Measurements from ENCODE around the gene ZDHHC14. TPM values are rescaled to one million over a fixed set of nuclear protein-coding genes. Genes with fewer than 3 reads are reported as not detected.

The ZDHHC14 gene
- total RNA-seq, 1 donor from 2014 or later = 14.5 TPM

DNA sequence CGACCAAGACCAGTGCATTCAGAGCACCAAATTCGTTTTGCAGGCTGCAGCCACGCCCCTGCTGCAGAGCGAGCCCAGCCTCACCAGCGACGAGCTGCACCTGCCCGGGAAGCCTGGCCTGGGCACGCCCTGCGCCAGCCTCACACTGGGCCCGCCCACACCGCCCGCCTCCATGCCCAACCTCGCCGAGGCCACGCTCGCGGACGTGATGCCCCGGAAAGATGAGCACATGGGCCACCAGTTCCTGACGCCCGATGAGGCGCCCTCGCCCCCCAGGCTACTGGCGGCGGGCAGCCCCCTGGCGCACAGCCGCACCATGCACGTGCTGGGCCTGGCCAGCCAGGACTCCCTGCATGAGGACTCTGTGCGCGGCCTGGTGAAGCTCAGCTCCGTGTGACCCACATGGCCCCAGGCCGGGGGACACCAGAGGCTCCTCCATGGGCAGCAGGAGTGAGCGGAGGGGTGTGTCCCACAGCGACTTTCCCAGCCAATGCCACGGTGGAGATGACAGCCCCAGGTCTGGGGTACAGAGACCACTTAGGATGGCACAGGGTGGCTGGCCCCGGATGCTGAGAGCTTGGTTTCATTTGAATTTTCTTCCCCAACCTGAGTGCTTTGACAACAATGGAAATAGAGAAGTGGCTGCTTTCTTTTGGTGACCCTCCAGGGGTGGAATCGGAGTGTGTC is 291.9 kb downstream of the ZDHHC14 start:
- TF ChIP-seq, protein P1, sequence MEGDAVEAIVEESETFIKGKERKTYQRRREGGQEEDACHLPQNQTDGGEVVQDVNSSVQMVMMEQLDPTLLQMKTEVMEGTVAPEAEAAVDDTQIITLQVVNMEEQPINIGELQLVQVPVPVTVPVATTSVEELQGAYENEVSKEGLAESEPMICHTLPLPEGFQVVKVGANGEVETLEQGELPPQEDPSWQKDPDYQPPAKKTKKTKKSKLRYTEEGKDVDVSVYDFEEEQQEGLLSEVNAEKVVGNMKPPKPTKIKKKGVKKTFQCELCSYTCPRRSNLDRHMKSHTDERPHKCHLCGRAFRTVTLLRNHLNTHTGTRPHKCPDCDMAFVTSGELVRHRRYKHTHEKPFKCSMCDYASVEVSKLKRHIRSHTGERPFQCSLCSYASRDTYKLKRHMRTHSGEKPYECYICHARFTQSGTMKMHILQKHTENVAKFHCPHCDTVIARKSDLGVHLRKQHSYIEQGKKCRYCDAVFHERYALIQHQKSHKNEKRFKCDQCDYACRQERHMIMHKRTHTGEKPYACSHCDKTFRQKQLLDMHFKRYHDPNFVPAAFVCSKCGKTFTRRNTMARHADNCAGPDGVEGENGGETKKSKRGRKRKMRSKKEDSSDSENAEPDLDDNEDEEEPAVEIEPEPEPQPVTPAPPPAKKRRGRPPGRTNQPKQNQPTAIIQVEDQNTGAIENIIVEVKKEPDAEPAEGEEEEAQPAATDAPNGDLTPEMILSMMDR (IDR thresholded peaks at IDR 0.05) = no peak
- H3K36me3 ChIP-seq = peaks cover 4 to 6% of the 10 kb centered on the region in 2 donors
- no peak for DNase-seq (ENCODE audit: low spot score in 2 of 2)
- H3K4me1 ChIP-seq = peaks cover 13 to 14% of the 10 kb centered on the region in 2 donors
- H3K27ac ChIP-seq = no peak overlapping the region
- H3K4me3 ChIP-seq = no peak overlapping the region
- H3K9me3 ChIP-seq = no peaks in the 10 kb centered on the region
- intact Hi-C loops (cut with DNase I) = loop anchor here (10.0 kb wide), 1 partner anchor 202 kb away; no protein-coding TSS in a partner anchor
- no peaks in the 10 kb centered on the region for H3K27me3 ChIP-seq

DNA sequence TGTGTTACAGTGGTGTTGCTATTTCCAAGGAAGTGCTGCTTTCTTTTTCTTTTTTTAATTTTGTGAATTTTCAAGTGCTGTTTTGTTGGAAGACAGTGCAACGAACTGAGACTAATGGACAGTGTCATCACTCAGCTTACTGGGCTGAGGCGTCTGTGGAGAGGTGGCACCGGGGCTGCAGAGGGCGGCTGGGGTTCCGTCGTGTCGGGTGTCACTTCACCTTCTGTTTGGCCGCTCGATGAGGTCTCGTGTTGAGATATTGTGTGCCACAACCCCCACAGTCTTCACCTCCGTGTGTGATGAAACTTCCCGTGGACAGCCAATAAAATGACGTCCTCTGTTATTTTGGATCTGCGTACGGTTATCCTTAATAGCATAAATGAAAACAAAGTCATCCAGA is 292.6 kb downstream of the ZDHHC14 start:
- no peaks in the 10 kb centered on the region for H3K27me3 ChIP-seq
- no peak overlapping the region for H3K27ac ChIP-seq
- peaks cover 13 to 14% of the 10 kb centered on the region in 2 donors for H3K4me1 ChIP-seq
- no peak for DNase-seq (ENCODE audit: low spot score in 2 of 2)
- H3K4me3 ChIP-seq = no peak overlapping the region
- intact Hi-C loops (cut with DNase I) = loop anchor here (10.0 kb wide), 1 partner anchor 201 kb away; no protein-coding TSS in a partner anchor
- H3K36me3 ChIP-seq = peaks cover 4 to 6% of the 10 kb centered on the region in 2 donors
- TF ChIP-seq, protein P1 (IDR thresholded peaks at IDR 0.05) = no peak
- H3K9me3 ChIP-seq = no peaks in the 10 kb centered on the region

DNA sequence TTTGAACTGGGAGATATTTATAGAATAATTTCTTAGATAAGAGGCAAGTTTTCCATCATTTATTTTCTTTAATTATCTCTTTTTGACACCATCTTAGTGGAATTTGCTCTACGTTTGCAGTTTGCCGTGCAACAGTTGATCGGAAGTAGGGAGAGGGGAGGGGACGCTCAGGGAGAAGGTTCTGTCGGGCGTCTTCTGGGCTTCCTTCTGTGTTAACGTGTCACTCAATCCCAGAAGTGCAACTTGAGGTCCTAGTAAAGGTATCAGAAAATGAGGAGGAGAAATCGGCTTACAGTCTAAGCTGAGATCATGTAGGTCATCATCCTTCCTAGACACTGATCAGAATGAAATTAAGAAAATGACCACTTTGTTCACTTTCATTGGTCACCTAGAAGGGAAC is 293.1 kb downstream of the ZDHHC14 start:
- TF ChIP-seq, protein P1 (IDR thresholded peaks at IDR 0.05) = no peak
- Histone ChIP-seq H3K9me3 (no peaks in the 10 kb centered on the region), H3K36me3 (peaks cover 4 to 6% of the 10 kb centered on the region in 2 donors), H3K27me3 (no peaks in the 10 kb centered on the region), H3K4me1 (peaks cover 13 to 14% of the 10 kb centered on the region in 2 donors), H3K4me3 (no peak overlapping the region), H3K27ac (no peak overlapping the region)
- no peak for DNase-seq (ENCODE audit: low spot score in 2 of 2)
- intact Hi-C loops (cut with DNase I) = loop anchor here (10.0 kb wide), 1 partner anchor 201 kb away; no protein-coding TSS in a partner anchor

DNA sequence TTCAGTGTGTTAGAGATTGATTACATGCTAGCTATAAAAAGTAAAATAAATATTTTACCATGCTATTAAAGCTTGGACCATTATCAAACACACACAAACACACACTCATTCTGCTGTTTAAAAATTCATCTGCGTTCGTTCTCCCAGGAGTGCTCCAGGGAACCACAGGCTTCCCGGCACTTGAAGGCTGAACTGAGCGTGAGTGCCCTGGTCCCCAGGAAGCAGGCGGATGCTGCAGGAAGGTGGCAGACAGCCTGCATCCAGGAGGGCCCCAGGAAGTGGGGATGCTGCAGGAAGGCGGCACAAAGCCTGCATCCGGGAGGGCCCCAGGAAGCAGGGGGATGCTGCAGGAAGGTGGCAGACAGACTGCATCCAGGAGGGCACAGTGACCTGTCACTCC is 294.8 kb downstream of the ZDHHC14 start:
- no peak overlapping the region for H3K4me3 ChIP-seq
- H3K4me1 ChIP-seq = peaks cover 0 to 4% of the 10 kb centered on the region in 2 donors
- no peak for DNase-seq (ENCODE audit: low spot score in 2 of 2)
- TF ChIP-seq, protein P1 (IDR thresholded peaks at IDR 0.05) = no peak
- no peaks in the 10 kb centered on the region for H3K27me3 ChIP-seq
- intact Hi-C loops (cut with DNase I) = loop anchor here (10.0 kb wide), 1 partner anchor 199 kb away; no protein-coding TSS in a partner anchor
- H3K27ac ChIP-seq = no peak overlapping the region
- peaks cover 4 to 6% of the 10 kb centered on the region in 2 donors for H3K36me3 ChIP-seq
- H3K9me3 ChIP-seq = no peaks in the 10 kb centered on the region

DNA sequence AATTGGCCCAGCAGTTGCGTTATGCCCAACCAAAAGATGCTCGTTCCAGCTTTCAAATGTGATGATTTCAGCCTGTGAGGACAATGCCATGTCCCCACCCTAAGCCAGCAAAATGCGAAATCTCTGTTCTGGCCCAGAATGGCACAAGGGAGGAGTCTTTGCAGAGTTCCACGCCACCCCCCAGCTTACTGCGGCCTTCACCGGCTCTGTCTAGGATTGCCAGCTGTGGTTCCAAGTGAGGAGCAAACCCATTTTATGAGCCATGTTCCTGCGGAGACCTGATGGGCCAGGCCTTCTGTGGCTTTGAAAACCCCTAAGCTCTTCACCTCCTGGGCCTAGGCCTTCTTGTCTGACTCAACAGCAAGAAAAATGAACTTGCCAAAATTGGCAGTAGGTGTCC is 295.3 kb downstream of the ZDHHC14 start:
- Histone ChIP-seq H3K4me1 (peaks cover 0 to 4% of the 10 kb centered on the region in 2 donors), H3K9me3 (no peaks in the 10 kb centered on the region), H3K27ac (no peak overlapping the region), H3K27me3 (no peaks in the 10 kb centered on the region), H3K36me3 (peaks cover 4 to 6% of the 10 kb centered on the region in 2 donors), H3K4me3 (no peak overlapping the region)
- intact Hi-C loops (cut with DNase I) = loop anchor here (10.0 kb wide), 1 partner anchor 199 kb away; no protein-coding TSS in a partner anchor
- TF ChIP-seq, protein P1 (IDR thresholded peaks at IDR 0.05) = no peak
- DNase-seq (ENCODE audit: low spot score in 2 of 2) = no peak

Measured in ascending aorta (tissue), 2 donors.